Measurements from ENCODE around the gene ADCY4. TPM values are rescaled to one million over a fixed set of nuclear protein-coding genes. Genes with fewer than 3 reads are reported as not detected.

Gene ADCY4
- total RNA-seq, 4 donors from 2014 or later: 13.3 to 40.5 (median 22.6) TPM

DNA sequence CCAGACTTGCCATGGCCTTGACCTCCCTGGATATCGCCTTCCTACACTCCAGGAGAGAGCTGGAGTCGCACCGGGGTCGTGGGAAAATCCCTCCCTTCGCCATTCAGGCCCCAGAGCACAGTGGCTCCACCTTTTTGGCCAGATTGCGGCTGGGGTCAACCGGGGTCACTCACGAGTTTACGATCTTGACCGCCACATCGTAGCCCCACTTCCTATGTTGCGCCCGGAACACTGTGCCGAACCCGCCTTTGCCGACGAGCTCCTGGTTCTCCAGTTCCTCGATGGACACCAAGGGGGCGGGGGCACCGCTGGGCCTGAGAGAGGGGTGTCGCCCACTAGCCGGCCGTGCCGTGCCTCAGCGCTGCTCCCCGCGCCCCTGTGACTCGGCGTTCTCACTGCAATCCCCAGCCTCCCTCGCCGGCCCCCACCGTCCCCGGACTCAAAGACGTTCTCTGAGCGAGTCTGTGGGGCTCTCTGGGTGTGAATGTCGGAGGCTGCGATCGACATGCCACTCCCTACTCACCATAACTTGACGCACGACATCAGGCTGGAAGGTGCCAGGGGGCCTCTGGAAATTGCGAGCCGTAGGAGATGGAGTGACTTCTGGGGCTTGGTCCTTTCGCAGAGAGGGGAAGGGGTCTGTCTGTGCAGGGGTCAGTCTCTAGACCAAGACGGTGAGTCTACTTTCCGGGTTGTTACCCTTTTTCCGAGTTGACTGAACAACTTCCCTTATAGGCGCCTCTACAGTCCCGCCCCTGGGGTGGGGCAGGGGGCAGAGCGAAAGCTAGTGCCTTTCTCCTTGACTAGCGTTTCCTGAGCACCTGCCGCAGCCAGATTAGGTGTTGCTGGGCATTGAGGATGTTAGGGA, 4.6 kb upstream of the ADCY4 start, which contains the start of gene RIPK3:
TSS of gene RIPK3 (minus strand) at position 708 of the 868 bp plus-strand sequence. CDS start at position 543, 165 bp downstream.
- Histone ChIP-seq H3K27me3 (peaks cover 55% of the 10 kb centered on the region), H3K27ac (peak within 1 kb of the TSS in 3 of 4 donors; percentile 24 to 57 (median 54)), H3K4me3 (peak within 1 kb of the TSS; percentile 31 to 51), H3K9me3 (no peaks in the 10 kb centered on the region), H3K4me1 (peaks cover 0 to 34% (median 11%) of the 10 kb centered on the region in 3 donors), H3K36me3 (peaks cover 0 to 8% of the 10 kb centered on the region in 2 donors)
- ATAC-seq: peak; percentile 29
- no peak for TF ChIP-seq POLR2A (IDR thresholded peaks at IDR 0.05)
- TF ChIP-seq POLR2AphosphoS5 (IDR thresholded peaks at IDR 0.05): no peak
- TF ChIP-seq, protein P1, sequence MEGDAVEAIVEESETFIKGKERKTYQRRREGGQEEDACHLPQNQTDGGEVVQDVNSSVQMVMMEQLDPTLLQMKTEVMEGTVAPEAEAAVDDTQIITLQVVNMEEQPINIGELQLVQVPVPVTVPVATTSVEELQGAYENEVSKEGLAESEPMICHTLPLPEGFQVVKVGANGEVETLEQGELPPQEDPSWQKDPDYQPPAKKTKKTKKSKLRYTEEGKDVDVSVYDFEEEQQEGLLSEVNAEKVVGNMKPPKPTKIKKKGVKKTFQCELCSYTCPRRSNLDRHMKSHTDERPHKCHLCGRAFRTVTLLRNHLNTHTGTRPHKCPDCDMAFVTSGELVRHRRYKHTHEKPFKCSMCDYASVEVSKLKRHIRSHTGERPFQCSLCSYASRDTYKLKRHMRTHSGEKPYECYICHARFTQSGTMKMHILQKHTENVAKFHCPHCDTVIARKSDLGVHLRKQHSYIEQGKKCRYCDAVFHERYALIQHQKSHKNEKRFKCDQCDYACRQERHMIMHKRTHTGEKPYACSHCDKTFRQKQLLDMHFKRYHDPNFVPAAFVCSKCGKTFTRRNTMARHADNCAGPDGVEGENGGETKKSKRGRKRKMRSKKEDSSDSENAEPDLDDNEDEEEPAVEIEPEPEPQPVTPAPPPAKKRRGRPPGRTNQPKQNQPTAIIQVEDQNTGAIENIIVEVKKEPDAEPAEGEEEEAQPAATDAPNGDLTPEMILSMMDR (IDR thresholded peaks at IDR 0.05): no peak
- TF ChIP-seq EP300 (IDR thresholded peaks at IDR 0.05): no peak
- WGBS, 2 donors (ENCODE audit: low coverage in 1 of 2): 12 to 39% methylated on average over 5 to 11 of the region's 51 CpGs

- peak overlapping the region in 1 of 4 donors; percentile 24 for H3K27ac ChIP-seq
- TF ChIP-seq, protein P1 (IDR thresholded peaks at IDR 0.05): no peak
- no peak for TF ChIP-seq EP300 (IDR thresholded peaks at IDR 0.05)
- ATAC-seq: no peak
These were observed 4.0 kb upstream of the ADCY4 start for GRCh38 chr14:24338843-24339242.

DNA sequence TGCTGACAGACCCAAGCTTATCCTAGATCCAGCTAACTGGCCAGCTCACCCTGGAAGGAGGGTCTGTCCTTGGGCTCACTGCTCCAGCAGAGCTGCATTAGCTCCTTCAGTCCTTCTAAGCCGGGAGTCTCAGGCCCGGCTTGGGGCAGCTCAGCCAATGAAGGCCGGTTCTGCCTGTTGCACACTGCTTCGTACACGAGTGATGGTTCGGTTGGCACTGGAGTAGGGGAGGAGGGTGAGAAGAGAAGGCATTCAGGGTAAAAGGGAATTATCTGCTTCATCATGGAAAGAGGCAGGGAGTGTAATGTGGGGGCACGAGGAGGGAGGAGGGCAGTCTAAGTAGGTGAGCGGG, 2.9 kb upstream of the ADCY4 start:
- Histone ChIP-seq H3K4me1 (peaks cover 0 to 52% (median 15%) of the 10 kb centered on the region in 3 donors), H3K4me3 (no peak overlapping the region), H3K27me3 (peaks cover 72% of the 10 kb centered on the region), H3K36me3 (peaks cover 0 to 8% of the 10 kb centered on the region in 2 donors), H3K9me3 (no peaks in the 10 kb centered on the region), H3K27ac (no peak overlapping the region)
- TF ChIP-seq, protein P1 (IDR thresholded peaks at IDR 0.05): no peak
- TF ChIP-seq POLR2A (IDR thresholded peaks at IDR 0.05) (no peak), EP300 (IDR thresholded peaks at IDR 0.05) (no peak), POLR2AphosphoS5 (IDR thresholded peaks at IDR 0.05) (no peak)
- ATAC-seq: no peak
- 83 to 100% methylated on average over 2 of the region's 8 CpGs for WGBS, 2 donors (ENCODE audit: low coverage in 1 of 2)

More at GRCh38 chr14:24338843-24339242, 4.0 kb upstream of the ADCY4 start:
- Histone ChIP-seq H3K27me3 (peaks cover 61% of the 10 kb centered on the region), H3K4me1 (peaks cover 0 to 41% (median 15%) of the 10 kb centered on the region in 3 donors), H3K4me3 (peak overlapping the region in 1 of 2 donors; percentile 51), H3K9me3 (no peaks in the 10 kb centered on the region), H3K36me3 (peaks cover 0 to 8% of the 10 kb centered on the region in 2 donors)
- WGBS, 2 donors (ENCODE audit: low coverage in 1 of 2): 68 to 90% methylated on average over 4 to 7 of the region's 14 CpGs

GRCh38 chr14:24337144-24337823, 2.4 kb upstream of the ADCY4 start:
- TF ChIP-seq POLR2AphosphoS5 (IDR thresholded peaks at IDR 0.05): no peak
- TF ChIP-seq, protein P1 (IDR thresholded peaks at IDR 0.05): no peak
- no peak for TF ChIP-seq EP300 (IDR thresholded peaks at IDR 0.05)
- no peak for TF ChIP-seq POLR2A (IDR thresholded peaks at IDR 0.05)
- Histone ChIP-seq H3K9me3 (no peaks in the 10 kb centered on the region), H3K4me1 (peaks cover 0 to 57% (median 21%) of the 10 kb centered on the region in 3 donors), H3K4me3 (no peak overlapping the region), H3K27ac (no peak overlapping the region), H3K27me3 (peaks cover 77% of the 10 kb centered on the region), H3K36me3 (peaks cover 0 to 8% of the 10 kb centered on the region in 2 donors)
- ATAC-seq: no peak
- 80 to 100% methylated on average over 2 of the region's 7 CpGs for WGBS, 2 donors (ENCODE audit: low coverage in 1 of 2)

All from gastroesophageal sphincter (tissue), 4 donors.